SU-DHL-6 (cell line): ENCODE measurements around the gene KCTD16.

Experiments used
- H2AFZ ChIP-seq: fragments of 200-600 bp; sonication (generic); 2 replicates; pipeline ENCODE4 v1.6.1; 2014; ENCODE audit warnings: low read depth, mild to moderate bottlenecking, moderate library complexity, mixed read lengths, antibody characterized with exemption, low read length; ENCODE audit not compliant: severe bottlenecking
- H3F3A ChIP-seq: fragments of 200-600 bp; shearing (Covaris generic); 2 replicates; pipeline ENCODE4 v1.6.0; 2016; ENCODE audit warnings: antibody characterized with exemption, mild to moderate bottlenecking; ENCODE audit not compliant: insufficient read depth
- H3K27ac ChIP-seq: fragments of 200-600 bp; sonication (generic); 2 replicates; pipeline ENCODE4 v1.5.1; 2016; ENCODE audit warnings: low read depth, mild to moderate bottlenecking, low read length, moderate library complexity, mixed read lengths
- H3K27me3 ChIP-seq: fragments of 200-600 bp; sonication (generic), shearing (Covaris generic); 2 replicates; pipeline ENCODE4 v1.6.0; 2014; ENCODE audit warnings: mild to moderate bottlenecking, low read length
- H3K36me3 ChIP-seq: fragments of 200-600 bp; sonication (generic); 2 replicates; pipeline ENCODE4 v1.6.1; 2014; ENCODE audit warnings: mild to moderate bottlenecking, low read length, mixed read lengths
- H3K4me2 ChIP-seq: fragments of 300-600, 200-600 bp; shearing (Covaris generic), sonication (generic); 2 replicates; pipeline ENCODE4 v1.6.0; 2014; ENCODE audit warnings: low read length, low read depth, mild to moderate bottlenecking; ENCODE audit not compliant: poor library complexity, severe bottlenecking
- H3K4me3 ChIP-seq: fragments of 200-600 bp; sonication (generic); 2 replicates; pipeline ENCODE4 v1.5.1; 2014; ENCODE audit warnings: antibody characterized with exemption, low read length, mild to moderate bottlenecking, mixed read lengths; ENCODE audit not compliant: insufficient read depth, poor library complexity, severe bottlenecking
- H3K79me2 ChIP-seq: fragments of 200-600 bp; sonication (generic); 2 replicates; pipeline ENCODE4 v1.6.1; 2014; ENCODE audit warnings: mild to moderate bottlenecking, low read length, moderate library complexity; ENCODE audit not compliant: insufficient read depth
- H3K9ac ChIP-seq: fragments of 200-600 bp; sonication (generic); 2 replicates; pipeline ENCODE4 v1.7.0; 2014; ENCODE audit warnings: mild to moderate bottlenecking, low read length
- H3K9me2 ChIP-seq: fragments of 200-600 bp; sonication (generic); replicated peaks from 2 replicates; pipeline ENCODE4 v1.6.1; 2014; ENCODE audit warnings: low read length; ENCODE audit not compliant: insufficient read depth
- H3K9me3 ChIP-seq: fragments of 200-600 bp; sonication (generic); 2 replicates; pipeline ENCODE4 v1.6.1; 2014; ENCODE audit warnings: low read length, mixed read lengths; ENCODE audit not compliant: insufficient read depth
- H4K20me1 ChIP-seq: fragments of 200-600 bp; sonication (generic); 2 replicates; pipeline ENCODE4 v1.6.1; 2014; ENCODE audit warnings: low read depth, mild to moderate bottlenecking, antibody characterized with exemption, low read length, moderate library complexity, mixed read lengths
- CTCF ChIP-seq: fragments of 200-600 bp; sonication (generic); IDR thresholded peaks from one replicate; pipeline ENCODE4 v1.5.1; 2017; ENCODE audit warnings: antibody characterized with exemption, mild to moderate bottlenecking, low read length, moderate library complexity; ENCODE audit not compliant: insufficient read depth, poor library complexity, severe bottlenecking
- EZH2phosphoT487 ChIP-seq: fragments of 200-600 bp; sonication (generic), shearing (Covaris generic); conservative IDR thresholded peaks from 2 replicates; pipeline ENCODE4 v1.6.1; 2018; ENCODE audit warnings: mild to moderate bottlenecking, antibody characterized with exemption, low read length, moderate library complexity, mixed read lengths

KCTD16 gene

GRCh38 chr5:144144956-144145751 is 25.5 kb upstream of the KCTD16 start:
- no peak overlapping the region for H3K4me2 ChIP-seq
- H3K27me3 ChIP-seq: no peaks in the 10 kb centered on the region
- H3K27ac ChIP-seq: no peak overlapping the region
- H2AFZ ChIP-seq: no peak overlapping the region
- TF ChIP-seq EZH2phosphoT487: no peak
- H3K9me3 ChIP-seq: no peaks in the 10 kb centered on the region
- no peaks in the 10 kb centered on the region for H3K79me2 ChIP-seq
- no peaks in the 10 kb centered on the region for H3F3A ChIP-seq
- H3K9me2 ChIP-seq: no peaks in the 10 kb centered on the region
- no peak overlapping the region for H3K9ac ChIP-seq
- H3K4me3 ChIP-seq: no peak overlapping the region
- no peaks in the 10 kb centered on the region for H3K36me3 ChIP-seq
- no peaks in the 10 kb centered on the region for H4K20me1 ChIP-seq

- no peaks in the 10 kb centered on the region for H3K9me2 ChIP-seq
- no peaks in the 10 kb centered on the region for H4K20me1 ChIP-seq
- no peak for TF ChIP-seq CTCF
- no peak for TF ChIP-seq EZH2phosphoT487
- no peak overlapping the region for H3K9ac ChIP-seq
- no peak overlapping the region for H3K4me3 ChIP-seq
- no peak overlapping the region for H3K4me2 ChIP-seq
- H2AFZ ChIP-seq: no peak overlapping the region
- no peaks in the 10 kb centered on the region for H3K9me3 ChIP-seq
- H3K27ac ChIP-seq: no peak overlapping the region
- no peaks in the 10 kb centered on the region for H3F3A ChIP-seq
- no peaks in the 10 kb centered on the region for H3K36me3 ChIP-seq
- no peaks in the 10 kb centered on the region for H3K79me2 ChIP-seq
- no peaks in the 10 kb centered on the region for H3K27me3 ChIP-seq
Measured at GRCh38 chr5:144151026-144151425, 19.6 kb upstream of the KCTD16 start.

GRCh38 chr5:144156767-144157171 is 13.9 kb upstream of the KCTD16 start:
- H3K4me2 ChIP-seq: no peak overlapping the region
- no peaks in the 10 kb centered on the region for H3K79me2 ChIP-seq
- H3K27me3 ChIP-seq: no peaks in the 10 kb centered on the region
- no peak overlapping the region for H3K27ac ChIP-seq
- no peak overlapping the region for H2AFZ ChIP-seq
- H3K9me3 ChIP-seq: no peaks in the 10 kb centered on the region
- no peak overlapping the region for H3K4me3 ChIP-seq
- H4K20me1 ChIP-seq: no peaks in the 10 kb centered on the region
- H3K9me2 ChIP-seq: no peaks in the 10 kb centered on the region
- no peak overlapping the region for H3K9ac ChIP-seq
- no peak for TF ChIP-seq CTCF
- TF ChIP-seq EZH2phosphoT487: no peak
- peaks cover 5% of the 10 kb centered on the region; the same call in 1 of the 2 replicates for H3F3A ChIP-seq
- peaks cover 17% of the 10 kb centered on the region for H3K36me3 ChIP-seq

- H3K9me2 ChIP-seq: no peaks in the 10 kb centered on the region
- H3K4me2 ChIP-seq: no peak overlapping the region
- H2AFZ ChIP-seq: no peak overlapping the region
- no peak overlapping the region for H3K9ac ChIP-seq
- H3F3A ChIP-seq: peaks cover 9% of the 10 kb centered on the region; the same call in 1 of the 2 replicates
- peaks cover 62% of the 10 kb centered on the region for H3K36me3 ChIP-seq
- no peaks in the 10 kb centered on the region for H3K27me3 ChIP-seq
- peaks cover 13% of the 10 kb centered on the region for H3K79me2 ChIP-seq
- H4K20me1 ChIP-seq: no peaks in the 10 kb centered on the region
- TF ChIP-seq EZH2phosphoT487 (no peak), CTCF (no peak)
- no peaks in the 10 kb centered on the region for H3K9me3 ChIP-seq
- H3K4me3 ChIP-seq: no peak overlapping the region
- H3K27ac ChIP-seq: no peak overlapping the region
Measured at GRCh38 chr5:144162686-144163085, 8.0 kb upstream of the KCTD16 start.
